ENCODE measurements around the gene PRSS36.
"Not testable (repeated sequence)": the region's sequence is repeated elsewhere in the genome, so short reads cannot be mapped to it uniquely, and the experiment has no call there.

PRSS36 gene
- 0 to 0.40 reads per million in 2 donors for total RNA-seq

GRCh38 chr16:31149894-31150890 is at the start of gene PRSS36:
Gene PRSS36, minus strand, starts transcription at chr16:31150066. Its CDS starts 31 bp downstream, at chr16:31150035.
- no peak for DNase-seq

- DNase-seq, result no peak
These were observed 49.7 kb upstream of the PRSS36 start for GRCh38 chr16:31199430-31200041.

GRCh38 chr16:31198207-31198882 is 48.5 kb upstream of the PRSS36 start:
- DNase-seq, result no peak

- no peak for DNase-seq
These were observed 46.6 kb upstream of the PRSS36 start for GRCh38 chr16:31196324-31197088.

GRCh38 chr16:31195861-31196260 is 46.0 kb upstream of the PRSS36 start:
- not testable (repeated sequence) for DNase-seq

- peak in 1 of 5 experiments; percentile 61 for DNase-seq
These were observed 45.0 kb upstream of the PRSS36 start for GRCh38 chr16:31194898-31195297.

- no peak for DNase-seq
These were observed 44.0 kb upstream of the PRSS36 start for GRCh38 chr16:31193874-31194273.

- no peak for DNase-seq
These were observed 43.2 kb upstream of the PRSS36 start for GRCh38 chr16:31192856-31193642.

GRCh38 chr16:31191697-31192428 is 42.0 kb upstream of the PRSS36 start:
- no peak for DNase-seq

- DNase-seq, result no peak
These were observed 41.1 kb upstream of the PRSS36 start for GRCh38 chr16:31190818-31191444.

- no peak for DNase-seq
These were observed 40.2 kb upstream of the PRSS36 start for GRCh38 chr16:31190061-31190460.

GRCh38 chr16:31189412-31189778 is 39.5 kb upstream of the PRSS36 start:
- DNase-seq, result no peak

GRCh38 chr16:31188450-31189411 is 38.9 kb upstream of the PRSS36 start:
- DNase-seq, result no peak

GRCh38 chr16:31187808-31188189 is 37.9 kb upstream of the PRSS36 start:
- DNase-seq, result no peak

GRCh38 chr16:31186930-31187807 is 37.3 kb upstream of the PRSS36 start:
- DNase-seq, result no peak

- DNase-seq, result no peak
These were observed 36.3 kb upstream of the PRSS36 start for GRCh38 chr16:31186176-31186575.

- DNase-seq, result no peak
These were observed 35.5 kb upstream of the PRSS36 start for GRCh38 chr16:31185339-31185738.

- no peak for DNase-seq
These were observed 35.0 kb upstream of the PRSS36 start for GRCh38 chr16:31184888-31185287.
